GM20431 (cell line): Measurements from ENCODE around the gene KRT86.
"Not testable (repeated sequence)": the region's sequence is repeated elsewhere in the genome, so short reads cannot be mapped to it uniquely, and the experiment has no call there.

Experiments
- in situ Hi-C: fragments of 300-500 bp; cut with MseI, MboI; formaldehyde crosslinking; loops from one replicate; pipeline ENCODE4 v1.15.0; 2020; ENCODE audit warnings: low sequenced_read_pairs; ENCODE audit not compliant: unreplicated experiment

The KRT86 gene

DNA sequence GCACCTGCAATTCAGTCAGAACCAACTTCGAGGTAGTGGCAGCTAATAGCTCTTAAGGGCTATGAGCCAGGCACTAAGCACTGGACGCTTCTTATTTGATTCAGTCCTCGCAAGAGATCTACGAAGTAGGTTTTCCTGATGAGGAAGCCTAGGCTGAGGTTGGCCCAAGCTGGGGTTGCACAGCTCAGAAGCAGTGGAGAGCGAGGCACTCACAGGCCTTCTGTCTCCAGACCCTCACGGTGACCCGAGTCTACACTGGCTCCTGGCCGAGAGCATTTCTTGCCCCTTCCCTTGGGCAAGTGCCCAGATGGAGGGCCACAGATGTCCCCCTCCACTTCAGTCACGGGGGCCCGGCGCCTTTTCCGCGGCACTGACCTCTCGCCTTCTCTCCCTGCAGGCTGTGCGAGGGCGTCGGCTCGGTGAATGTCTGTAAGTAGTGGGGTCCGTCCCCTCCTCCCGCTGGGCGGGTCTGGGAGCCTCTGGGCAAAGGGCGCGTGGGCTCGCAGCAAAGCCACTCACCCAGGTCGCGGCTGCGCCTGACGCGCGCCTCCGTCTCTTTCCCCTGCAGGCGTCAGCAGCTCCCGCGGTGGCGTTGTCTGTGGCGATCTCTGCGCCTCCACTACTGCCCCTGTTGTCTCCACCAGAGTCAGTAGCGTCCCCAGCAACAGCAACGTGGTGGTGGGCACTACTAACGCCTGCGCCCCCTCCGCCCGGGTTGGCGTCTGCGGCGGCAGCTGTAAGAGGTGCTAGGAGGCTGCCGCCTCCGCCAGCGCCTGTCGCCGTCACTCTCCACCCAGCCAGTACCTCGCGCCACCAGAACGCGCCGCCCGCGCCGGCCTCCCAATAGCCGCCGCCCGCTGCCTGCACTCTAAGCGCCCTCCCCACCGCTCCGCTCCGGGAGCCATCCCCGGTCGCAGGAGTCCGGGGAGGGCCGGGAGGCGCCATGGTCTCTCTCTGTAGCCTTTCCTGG lies 33.7 kb downstream of the KRT86 start:
- in situ Hi-C loops = no loop called here

GRCh38 chr12:52308806-52309425 lies 34.5 kb downstream of the KRT86 start:
- in situ Hi-C loops = no loop called here

- in situ Hi-C loops = no loop called here
Observed at GRCh38 chr12:52310622-52311284, 36.3 kb downstream of the KRT86 start.

GRCh38 chr12:52311285-52311648 lies 36.8 kb downstream of the KRT86 start:
- in situ Hi-C loops = no loop called here

DNA sequence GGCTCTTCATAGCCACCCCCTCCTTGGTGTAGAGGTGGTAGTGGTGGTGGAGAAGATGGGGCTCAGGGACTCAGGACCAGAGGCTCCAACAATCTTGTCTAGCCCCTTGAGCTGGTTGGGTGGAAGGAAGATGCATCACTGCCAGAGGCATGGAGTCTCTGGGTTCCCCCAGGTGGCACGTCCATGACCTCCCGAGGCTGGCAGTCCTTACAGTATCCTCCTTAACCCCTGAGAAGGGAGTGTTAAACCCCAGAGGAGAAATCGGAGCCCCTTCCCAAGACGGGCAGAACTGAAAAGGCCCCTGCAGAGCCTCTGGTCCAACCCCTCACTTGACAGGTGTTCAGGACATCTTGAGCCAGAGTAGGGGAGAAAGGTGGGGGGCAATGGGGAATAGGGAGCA lies 37.6 kb downstream of the KRT86 start:
- in situ Hi-C loops = no loop called here

DNA sequence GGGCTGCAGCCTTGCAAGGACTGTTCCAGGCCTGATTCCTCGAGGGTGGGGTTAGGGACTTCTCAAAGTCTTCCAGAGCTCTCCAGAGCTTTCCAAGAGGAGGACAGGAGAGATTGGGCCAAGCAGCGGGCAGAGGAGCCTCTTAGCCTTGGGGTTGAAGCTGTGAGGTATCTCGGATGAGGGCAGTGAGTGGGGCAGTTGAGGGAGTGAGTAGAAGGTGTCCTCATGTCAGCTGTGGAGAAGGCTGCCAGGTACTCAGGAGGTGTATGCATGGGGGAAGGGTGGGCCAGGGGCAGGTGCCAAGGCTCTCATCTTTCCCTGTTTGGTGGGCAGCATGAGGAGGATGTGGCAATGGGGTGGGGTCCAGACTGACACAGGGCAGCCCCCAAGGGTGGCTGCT lies 39.0 kb downstream of the KRT86 start:
- in situ Hi-C loops = no loop called here

GRCh38 chr12:52313926-52314325 lies 39.5 kb downstream of the KRT86 start:
- in situ Hi-C loops = no loop called here

GRCh38 chr12:52314511-52314910 lies 40.1 kb downstream of the KRT86 start:
- in situ Hi-C loops = no loop called here

DNA sequence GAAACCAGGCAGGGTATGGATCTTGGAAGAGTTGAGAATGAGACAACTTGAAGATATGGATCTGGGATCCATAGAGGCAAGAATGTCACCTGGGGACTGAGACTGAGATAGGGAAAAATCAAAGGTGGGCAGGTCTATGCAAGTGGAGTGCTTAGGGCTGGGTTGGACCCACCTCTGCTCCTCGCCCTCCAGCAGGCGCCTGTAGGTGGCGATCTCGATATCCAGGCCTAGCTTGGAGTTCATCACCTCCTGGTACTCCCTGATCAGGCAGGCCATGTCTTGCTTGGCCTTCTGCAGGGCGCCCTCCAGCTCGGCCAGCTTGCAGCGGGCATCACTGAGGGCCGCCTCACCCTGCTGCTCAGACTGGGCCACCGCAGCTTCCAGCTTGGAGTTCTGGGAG lies 41.3 kb downstream of the KRT86 start:
- in situ Hi-C loops = not testable (repeated sequence)

DNA sequence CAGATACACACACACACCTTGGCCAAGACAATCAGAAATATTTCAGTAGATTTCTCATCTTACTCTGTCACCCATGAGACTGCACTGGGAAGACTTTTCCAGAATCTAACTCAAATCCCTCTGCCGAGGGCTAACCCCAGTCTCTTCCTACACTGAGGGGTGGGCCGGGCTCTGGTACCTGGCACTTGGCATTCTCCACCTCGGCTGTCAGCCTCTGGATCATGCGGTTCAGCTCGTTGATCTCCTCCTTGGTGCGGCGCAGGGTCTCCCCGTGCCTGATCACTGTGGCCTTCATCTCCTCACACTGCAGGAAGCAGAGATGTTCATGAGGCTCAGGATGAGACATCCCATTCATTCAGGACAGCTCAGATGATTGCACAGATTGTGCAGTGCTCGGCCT lies 41.8 kb downstream of the KRT86 start:
- in situ Hi-C loops = no loop called here

DNA sequence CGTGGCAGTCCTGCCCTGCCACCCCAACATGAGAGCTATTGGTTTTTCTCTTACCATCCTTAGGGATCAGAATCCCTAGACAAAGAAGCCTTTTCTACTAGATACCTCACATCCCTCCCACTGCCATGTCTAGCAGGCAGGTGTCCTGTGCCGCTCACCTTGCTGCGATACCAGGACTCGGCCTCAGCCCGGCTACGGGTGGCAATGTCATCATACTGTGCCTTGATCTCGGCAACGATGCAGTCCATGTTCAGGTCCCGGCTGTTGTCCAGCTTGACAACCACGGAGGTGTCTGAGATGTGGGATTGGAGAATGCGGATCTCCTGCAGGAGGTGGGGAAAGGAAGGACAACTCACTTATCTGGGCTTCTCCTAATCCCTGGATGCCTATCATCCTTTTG lies 42.3 kb downstream of the KRT86 start:
- in situ Hi-C loops = no loop called here

GRCh38 chr12:52317468-52318052 lies 43.1 kb downstream of the KRT86 start:
- in situ Hi-C loops = no loop called here

DNA sequence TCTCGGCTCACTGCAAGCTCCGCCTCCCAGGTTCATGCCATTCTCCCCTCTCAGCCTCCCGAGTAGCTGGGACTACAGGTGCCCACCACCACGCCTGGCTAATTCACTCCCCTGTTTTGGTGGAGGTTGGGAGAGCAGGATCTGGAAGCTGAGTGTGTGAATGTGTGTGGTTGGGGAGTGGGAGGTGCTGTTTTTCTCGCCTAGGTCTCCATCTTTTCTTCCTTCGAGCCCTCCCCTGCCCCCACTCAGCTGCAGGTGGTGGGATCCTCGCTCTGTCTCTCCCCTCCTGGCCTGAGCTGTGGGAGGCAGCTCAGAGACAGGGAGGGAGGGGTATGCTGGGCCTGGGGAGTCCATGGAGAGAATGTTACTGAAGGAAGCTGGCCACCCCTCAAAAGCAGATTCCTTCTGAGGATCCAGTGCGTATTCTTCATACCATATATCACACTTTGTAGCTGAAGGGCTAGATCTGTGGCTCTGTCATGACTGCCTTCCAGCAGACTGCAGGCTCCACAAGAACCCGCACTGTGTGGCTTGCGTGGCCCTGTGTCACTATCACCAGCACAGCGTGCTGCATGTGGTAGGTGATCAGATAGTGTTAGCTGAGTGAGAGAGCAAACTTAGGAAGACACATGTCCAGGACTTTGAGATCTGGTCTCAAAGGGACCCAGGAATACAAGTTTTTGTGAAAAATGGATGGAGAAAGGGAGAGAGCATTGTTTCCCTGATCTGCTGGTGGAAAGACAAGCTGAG lies 44.0 kb downstream of the KRT86 start:
- in situ Hi-C loops = no loop called here

- in situ Hi-C loops = no loop called here
Observed at GRCh38 chr12:52319097-52319496, 44.7 kb downstream of the KRT86 start.

GRCh38 chr12:52320784-52321400 lies 46.4 kb downstream of the KRT86 start, which contains the start of gene KRT83:
Gene KRT83 (minus strand): TSS chr12:52321398. CDS start chr12:52321335, 63 bp downstream.
- in situ Hi-C loops = loop anchor here (10.0 kb wide), 1 partner anchor 166 kb away; no protein-coding TSS in a partner anchor

DNA sequence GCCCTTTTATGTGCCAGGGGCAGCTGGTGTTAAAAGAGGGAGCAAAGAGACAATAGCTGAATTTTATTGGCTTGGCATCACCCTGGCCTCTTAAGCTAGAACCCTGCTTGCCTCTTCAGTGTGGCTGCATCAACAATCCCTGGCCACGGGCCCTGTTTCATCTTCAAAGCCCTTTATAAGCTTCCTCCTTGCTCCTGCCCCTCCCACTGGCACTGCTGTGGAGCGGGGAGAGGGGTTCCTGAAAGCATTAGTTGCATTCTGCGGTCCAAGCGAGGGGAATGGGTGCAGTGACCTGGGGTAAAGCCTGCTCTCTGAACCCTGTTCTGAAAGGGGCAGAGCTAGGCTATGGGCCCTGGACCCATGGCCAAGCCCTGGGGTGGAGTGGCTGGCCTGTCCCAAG lies 47.0 kb downstream of the KRT86 start:
- in situ Hi-C loops = loop anchor here (10.0 kb wide), 1 partner anchor 167 kb away; no protein-coding TSS in a partner anchor

DNA sequence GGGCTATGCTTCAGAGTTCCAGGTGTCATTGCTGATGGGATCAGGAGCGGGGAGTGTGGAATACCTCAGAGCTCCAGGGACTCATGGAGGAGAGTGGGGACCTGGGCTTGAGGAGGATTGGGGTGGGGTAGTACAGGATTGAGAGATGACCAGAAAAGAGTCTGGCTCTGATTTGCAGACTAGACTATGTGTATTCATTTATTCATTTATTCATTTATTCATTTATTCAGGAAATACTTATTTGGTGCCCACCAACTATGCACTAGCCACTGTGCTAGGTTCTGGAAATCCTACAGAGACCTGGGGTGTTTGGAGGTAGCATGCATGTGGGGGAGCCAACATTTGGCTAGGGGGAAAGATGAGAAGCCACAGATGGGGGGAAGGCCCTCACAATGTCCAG lies 47.6 kb downstream of the KRT86 start:
- in situ Hi-C loops = loop anchor here (10.0 kb wide), 1 partner anchor 167 kb away; no protein-coding TSS in a partner anchor

GRCh38 chr12:52323001-52323400 lies 48.6 kb downstream of the KRT86 start:
- in situ Hi-C loops = loop anchor here (10.0 kb wide), 1 partner anchor 168 kb away; no protein-coding TSS in a partner anchor
